Measurements from ENCODE around the gene SLC5A4. TPM values are rescaled to one million over a fixed set of nuclear protein-coding genes. Genes with fewer than 3 reads are reported as not detected.

Gene SLC5A4
- total RNA-seq, 1 experiment from 2014 or later, result not detected

DNA sequence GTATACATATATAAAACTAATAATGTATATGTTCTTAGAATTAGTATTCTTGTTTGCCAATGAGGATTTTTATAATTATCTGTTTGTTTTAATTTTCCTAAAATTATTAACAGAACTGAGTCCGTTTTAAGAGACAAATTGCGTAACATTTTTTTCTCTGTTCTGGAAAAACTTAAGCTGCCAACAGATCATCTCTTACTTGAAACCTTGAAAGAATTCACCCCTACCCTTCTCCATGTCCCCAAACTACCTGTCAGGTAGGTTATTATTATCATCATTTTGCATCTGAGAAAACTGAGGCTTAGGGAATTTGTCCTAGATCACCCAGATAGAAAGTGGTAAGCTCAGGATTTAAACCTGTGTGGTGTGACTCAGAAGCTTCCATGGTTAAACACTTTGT is 14.7 kb downstream of the SLC5A4 start:
- peaks cover 7% of the 10 kb centered on the region for H3K4me1 Mint-ChIP-seq (ENCODE audit: low read depth, unreplicated experiment)
- intact Hi-C loops (cut with micrococcal nuclease; ENCODE audit: unreplicated experiment), result no loop called here
- peaks cover 27% of the 10 kb centered on the region for H3K27me3 Mint-ChIP-seq (ENCODE audit: unreplicated experiment)
- DNase-seq, result no peak
- CTCF ChIA-PET, result interaction anchor here (0.6 kb wide), 1 partner anchor 26 kb away, joined by 3 read pairs; no protein-coding TSS in a partner anchor
- H3K36me3 Mint-ChIP-seq (ENCODE audit: insufficient read depth, unreplicated experiment), result no peaks in the 10 kb centered on the region
- no peaks in the 10 kb centered on the region for H3K9me3 Mint-ChIP-seq (ENCODE audit: low read depth, unreplicated experiment)
- H3K4me3 Mint-ChIP-seq (ENCODE audit: low read depth, unreplicated experiment), result no peak overlapping the region
- no TSS peak for BruUV-seq (replicated peaks)
- TF ChIP-seq, protein P1, sequence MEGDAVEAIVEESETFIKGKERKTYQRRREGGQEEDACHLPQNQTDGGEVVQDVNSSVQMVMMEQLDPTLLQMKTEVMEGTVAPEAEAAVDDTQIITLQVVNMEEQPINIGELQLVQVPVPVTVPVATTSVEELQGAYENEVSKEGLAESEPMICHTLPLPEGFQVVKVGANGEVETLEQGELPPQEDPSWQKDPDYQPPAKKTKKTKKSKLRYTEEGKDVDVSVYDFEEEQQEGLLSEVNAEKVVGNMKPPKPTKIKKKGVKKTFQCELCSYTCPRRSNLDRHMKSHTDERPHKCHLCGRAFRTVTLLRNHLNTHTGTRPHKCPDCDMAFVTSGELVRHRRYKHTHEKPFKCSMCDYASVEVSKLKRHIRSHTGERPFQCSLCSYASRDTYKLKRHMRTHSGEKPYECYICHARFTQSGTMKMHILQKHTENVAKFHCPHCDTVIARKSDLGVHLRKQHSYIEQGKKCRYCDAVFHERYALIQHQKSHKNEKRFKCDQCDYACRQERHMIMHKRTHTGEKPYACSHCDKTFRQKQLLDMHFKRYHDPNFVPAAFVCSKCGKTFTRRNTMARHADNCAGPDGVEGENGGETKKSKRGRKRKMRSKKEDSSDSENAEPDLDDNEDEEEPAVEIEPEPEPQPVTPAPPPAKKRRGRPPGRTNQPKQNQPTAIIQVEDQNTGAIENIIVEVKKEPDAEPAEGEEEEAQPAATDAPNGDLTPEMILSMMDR (IDR thresholded peaks at IDR 0.05; ENCODE audit: unreplicated experiment), result no peak
- H3K27ac Mint-ChIP-seq (ENCODE audit: unreplicated experiment), result no peak overlapping the region

DNA sequence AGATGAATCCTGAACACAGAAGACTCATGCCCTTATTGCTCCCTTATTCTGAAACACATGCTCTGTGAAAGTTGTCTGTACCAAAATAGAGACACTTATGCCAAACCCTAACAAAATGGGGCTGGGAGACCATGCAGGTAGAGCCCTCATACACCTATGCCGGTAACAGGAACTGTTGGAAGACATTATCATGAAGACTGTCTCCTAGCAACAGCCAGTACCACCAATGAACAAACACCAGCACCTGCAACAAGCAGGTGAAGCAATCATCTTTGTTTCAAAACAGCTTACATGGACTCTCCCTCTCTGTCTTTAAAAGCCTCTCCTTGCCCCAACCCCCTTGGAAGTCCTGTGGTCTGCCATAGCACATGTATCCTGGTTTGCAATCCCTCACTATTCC is 17.2 kb downstream of the SLC5A4 start:
- Mint-ChIP-seq H3K36me3 (ENCODE audit: insufficient read depth, unreplicated experiment) (no peaks in the 10 kb centered on the region), H3K27ac (ENCODE audit: unreplicated experiment) (no peak overlapping the region), H3K27me3 (ENCODE audit: unreplicated experiment) (peaks cover 50% of the 10 kb centered on the region), H3K4me3 (ENCODE audit: low read depth, unreplicated experiment) (no peak overlapping the region), H3K4me1 (ENCODE audit: low read depth, unreplicated experiment) (no peaks in the 10 kb centered on the region), H3K9me3 (ENCODE audit: low read depth, unreplicated experiment) (no peaks in the 10 kb centered on the region)
- CTCF ChIA-PET, result no interaction called here
- BruUV-seq (replicated peaks), result no TSS peak
- DNase-seq, result no peak
- intact Hi-C loops (cut with micrococcal nuclease; ENCODE audit: unreplicated experiment), result no loop called here
- TF ChIP-seq, protein P1 (IDR thresholded peaks at IDR 0.05; ENCODE audit: unreplicated experiment), result no peak

DNA sequence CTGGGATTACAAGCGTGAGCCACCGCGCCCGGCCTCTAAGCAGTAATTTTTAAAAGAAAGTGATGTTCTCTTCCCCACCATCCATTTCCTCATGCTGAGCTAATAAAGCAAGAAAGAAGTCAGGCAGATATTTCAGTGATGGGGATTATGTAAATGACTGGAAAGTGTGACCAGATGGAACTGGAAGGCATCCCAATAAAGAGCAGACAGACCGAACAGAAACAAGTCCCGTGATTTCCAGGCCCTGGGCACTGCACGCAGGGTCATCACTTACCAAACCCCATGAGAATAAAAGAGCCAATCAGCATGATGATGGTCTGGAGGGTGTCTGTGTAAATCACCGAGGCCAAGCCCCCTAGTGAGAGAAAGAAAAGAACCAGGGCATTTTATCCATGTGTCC is 18.2 kb downstream of the SLC5A4 start:
- CTCF ChIA-PET, result interaction anchor here (0.7 kb wide), 1 partner anchor 29 kb away, joined by 3 read pairs; no protein-coding TSS in a partner anchor
- H3K4me1 Mint-ChIP-seq (ENCODE audit: low read depth, unreplicated experiment), result no peaks in the 10 kb centered on the region
- intact Hi-C loops (cut with micrococcal nuclease; ENCODE audit: unreplicated experiment), result no loop called here
- no peaks in the 10 kb centered on the region for H3K36me3 Mint-ChIP-seq (ENCODE audit: insufficient read depth, unreplicated experiment)
- BruUV-seq (replicated peaks), result no TSS peak
- no peaks in the 10 kb centered on the region for H3K9me3 Mint-ChIP-seq (ENCODE audit: low read depth, unreplicated experiment)
- TF ChIP-seq, protein P1 (IDR thresholded peaks at IDR 0.05; ENCODE audit: unreplicated experiment), result no peak
- no peak overlapping the region for H3K4me3 Mint-ChIP-seq (ENCODE audit: low read depth, unreplicated experiment)
- H3K27me3 Mint-ChIP-seq (ENCODE audit: unreplicated experiment), result peaks cover 50% of the 10 kb centered on the region
- no peak for DNase-seq
- H3K27ac Mint-ChIP-seq (ENCODE audit: unreplicated experiment), result no peak overlapping the region

DNA sequence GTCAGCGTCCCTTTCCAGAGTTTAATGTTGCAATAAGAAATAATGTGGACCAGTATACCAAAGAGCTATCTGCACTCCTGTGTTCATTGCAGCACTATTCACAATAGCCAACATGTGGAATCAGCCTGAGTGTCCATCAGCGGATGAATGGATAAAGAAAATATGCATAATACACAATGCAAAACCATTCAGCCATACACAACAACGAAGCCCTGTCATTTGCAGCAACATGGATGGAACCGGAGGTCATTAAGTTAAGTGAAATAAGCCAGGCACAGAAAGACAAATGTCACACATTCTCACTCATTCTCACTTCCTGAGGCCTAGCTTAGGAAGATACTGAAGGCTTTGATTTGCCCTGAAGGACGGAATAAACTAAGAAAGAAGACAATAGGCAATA is 22.1 kb downstream of the SLC5A4 start:
- CTCF ChIA-PET, result no interaction called here
- peaks cover 57% of the 10 kb centered on the region for H3K27me3 Mint-ChIP-seq (ENCODE audit: unreplicated experiment)
- TF ChIP-seq, protein P1 (IDR thresholded peaks at IDR 0.05; ENCODE audit: unreplicated experiment), result no peak
- no peak for DNase-seq
- H3K4me3 Mint-ChIP-seq (ENCODE audit: low read depth, unreplicated experiment), result no peak overlapping the region
- no peaks in the 10 kb centered on the region for H3K9me3 Mint-ChIP-seq (ENCODE audit: low read depth, unreplicated experiment)
- H3K36me3 Mint-ChIP-seq (ENCODE audit: insufficient read depth, unreplicated experiment), result no peaks in the 10 kb centered on the region
- no peaks in the 10 kb centered on the region for H3K4me1 Mint-ChIP-seq (ENCODE audit: low read depth, unreplicated experiment)
- BruUV-seq (replicated peaks), result no TSS peak
- intact Hi-C loops (cut with micrococcal nuclease; ENCODE audit: unreplicated experiment), result no loop called here
- no peak overlapping the region for H3K27ac Mint-ChIP-seq (ENCODE audit: unreplicated experiment)

All from Calu3 (cell line).